ENCODE results near the gene PGBD1.

DNA sequence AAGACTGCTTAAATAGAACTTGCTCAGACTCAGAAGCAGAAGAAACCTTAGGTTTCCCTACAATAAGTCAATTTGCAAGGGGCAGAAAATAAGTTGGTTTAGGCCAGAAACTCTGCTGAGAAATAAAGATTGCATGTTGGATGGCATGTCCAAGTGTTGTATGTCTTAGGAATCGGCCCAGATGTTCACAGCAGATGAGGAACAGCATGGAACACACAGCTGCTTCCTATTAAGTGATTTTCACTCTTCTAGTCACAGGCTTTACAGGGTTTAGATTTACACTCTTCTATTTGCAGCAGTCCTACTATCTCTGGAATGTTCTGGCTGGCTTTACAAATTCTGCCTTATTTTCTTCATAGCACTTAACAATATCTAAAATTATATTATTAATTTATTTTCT lies 32.5 kb upstream of the PGBD1 start:
- TF ChIP-seq, protein P1, sequence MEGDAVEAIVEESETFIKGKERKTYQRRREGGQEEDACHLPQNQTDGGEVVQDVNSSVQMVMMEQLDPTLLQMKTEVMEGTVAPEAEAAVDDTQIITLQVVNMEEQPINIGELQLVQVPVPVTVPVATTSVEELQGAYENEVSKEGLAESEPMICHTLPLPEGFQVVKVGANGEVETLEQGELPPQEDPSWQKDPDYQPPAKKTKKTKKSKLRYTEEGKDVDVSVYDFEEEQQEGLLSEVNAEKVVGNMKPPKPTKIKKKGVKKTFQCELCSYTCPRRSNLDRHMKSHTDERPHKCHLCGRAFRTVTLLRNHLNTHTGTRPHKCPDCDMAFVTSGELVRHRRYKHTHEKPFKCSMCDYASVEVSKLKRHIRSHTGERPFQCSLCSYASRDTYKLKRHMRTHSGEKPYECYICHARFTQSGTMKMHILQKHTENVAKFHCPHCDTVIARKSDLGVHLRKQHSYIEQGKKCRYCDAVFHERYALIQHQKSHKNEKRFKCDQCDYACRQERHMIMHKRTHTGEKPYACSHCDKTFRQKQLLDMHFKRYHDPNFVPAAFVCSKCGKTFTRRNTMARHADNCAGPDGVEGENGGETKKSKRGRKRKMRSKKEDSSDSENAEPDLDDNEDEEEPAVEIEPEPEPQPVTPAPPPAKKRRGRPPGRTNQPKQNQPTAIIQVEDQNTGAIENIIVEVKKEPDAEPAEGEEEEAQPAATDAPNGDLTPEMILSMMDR (IDR thresholded peaks at IDR 0.05): no peak
- no peak for TF ChIP-seq POLR2A (IDR thresholded peaks at IDR 0.05)
